BE2C (cell line): ENCODE data around the gene JAML.

Experiments used
- DNase-seq: peaks from one replicate; pipeline ENCODE4 v3.0.0-alpha.2; 2020
- H3K27me3 ChIP-seq: fragments of 250-450 bp; sonication (Bioruptor Pico); 2 replicates; pipeline ENCODE4 v1.5.1; 2020; ENCODE audit warnings: mild to moderate bottlenecking
- H3K36me3 ChIP-seq: fragments of 250-450 bp; sonication (Bioruptor Pico); 2 replicates; pipeline ENCODE4 v1.5.1; 2020; ENCODE audit warnings: mild to moderate bottlenecking
- H3K4me1 ChIP-seq: fragments of 250-450 bp; sonication (Bioruptor Pico); 2 replicates; pipeline ENCODE4 v1.5.1; 2020
- H3K4me3 ChIP-seq: 2 replicates; pipeline ENCODE4 v1.5.1; 2011; ENCODE audit warnings: low read depth, low read length
- H3K9me3 ChIP-seq: fragments of 250-450 bp; sonication (Bioruptor Pico); 2 replicates; pipeline ENCODE4 v1.5.1; 2020
- TF ChIP-seq, protein P1 (sequence below): IDR thresholded peaks from 2 replicates; pipeline ENCODE4 v1.5.1; 2012; ENCODE audit warnings: mild to moderate bottlenecking, low read depth, low read length

JAML gene

DNA sequence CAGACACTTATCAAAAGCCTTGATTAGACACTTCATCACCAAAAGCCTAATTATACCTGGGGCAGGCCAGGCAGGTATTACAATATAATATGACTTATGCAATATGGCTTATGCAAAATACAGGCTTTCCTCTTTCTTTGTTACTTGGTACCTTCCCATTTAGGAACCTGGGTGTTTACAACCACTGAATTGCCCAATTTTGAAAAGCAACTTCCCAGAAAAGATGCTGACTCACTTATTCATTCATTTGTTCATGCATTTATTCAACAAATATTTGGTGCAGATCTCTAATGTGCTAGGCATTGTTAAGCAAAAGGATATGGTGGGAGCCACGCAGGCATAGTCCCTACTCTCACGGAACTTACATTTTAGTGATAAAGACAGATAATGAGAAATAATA, 13.6 kb upstream of the JAML start:
- Histone ChIP-seq H3K9me3 (no peaks in the 10 kb centered on the region), H3K4me3 (no peak overlapping the region), H3K27me3 (peaks cover 87% of the 10 kb centered on the region), H3K36me3 (no peaks in the 10 kb centered on the region), H3K4me1 (no peaks in the 10 kb centered on the region)
- no peak for DNase-seq
- TF ChIP-seq, protein P1, sequence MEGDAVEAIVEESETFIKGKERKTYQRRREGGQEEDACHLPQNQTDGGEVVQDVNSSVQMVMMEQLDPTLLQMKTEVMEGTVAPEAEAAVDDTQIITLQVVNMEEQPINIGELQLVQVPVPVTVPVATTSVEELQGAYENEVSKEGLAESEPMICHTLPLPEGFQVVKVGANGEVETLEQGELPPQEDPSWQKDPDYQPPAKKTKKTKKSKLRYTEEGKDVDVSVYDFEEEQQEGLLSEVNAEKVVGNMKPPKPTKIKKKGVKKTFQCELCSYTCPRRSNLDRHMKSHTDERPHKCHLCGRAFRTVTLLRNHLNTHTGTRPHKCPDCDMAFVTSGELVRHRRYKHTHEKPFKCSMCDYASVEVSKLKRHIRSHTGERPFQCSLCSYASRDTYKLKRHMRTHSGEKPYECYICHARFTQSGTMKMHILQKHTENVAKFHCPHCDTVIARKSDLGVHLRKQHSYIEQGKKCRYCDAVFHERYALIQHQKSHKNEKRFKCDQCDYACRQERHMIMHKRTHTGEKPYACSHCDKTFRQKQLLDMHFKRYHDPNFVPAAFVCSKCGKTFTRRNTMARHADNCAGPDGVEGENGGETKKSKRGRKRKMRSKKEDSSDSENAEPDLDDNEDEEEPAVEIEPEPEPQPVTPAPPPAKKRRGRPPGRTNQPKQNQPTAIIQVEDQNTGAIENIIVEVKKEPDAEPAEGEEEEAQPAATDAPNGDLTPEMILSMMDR: no peak

DNA sequence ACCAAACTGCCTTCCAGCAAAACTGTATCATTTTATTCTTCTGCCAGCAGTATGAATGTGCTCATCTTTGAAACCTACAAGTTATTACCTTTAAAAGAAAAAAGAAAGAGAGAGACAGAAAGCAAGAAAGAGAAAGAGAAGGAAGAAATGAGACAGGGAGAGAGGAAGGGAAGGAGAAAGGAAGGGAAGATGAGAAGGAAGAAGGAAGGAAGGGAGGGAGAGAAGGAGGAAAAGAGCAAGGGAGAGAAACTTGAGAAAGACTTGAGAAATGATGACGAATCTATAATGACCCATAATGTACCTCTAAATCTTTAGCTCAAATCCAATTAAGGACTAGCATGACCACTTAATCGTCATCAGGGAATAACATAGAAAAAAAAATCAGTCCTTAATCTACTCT, 11.4 kb upstream of the JAML start:
- H3K27me3 ChIP-seq: peaks cover 68% of the 10 kb centered on the region
- no peak for DNase-seq
- no peaks in the 10 kb centered on the region for H3K9me3 ChIP-seq
- no peaks in the 10 kb centered on the region for H3K4me1 ChIP-seq
- TF ChIP-seq, protein P1: no peak
- H3K36me3 ChIP-seq: no peaks in the 10 kb centered on the region
- H3K4me3 ChIP-seq: no peak overlapping the region

DNA sequence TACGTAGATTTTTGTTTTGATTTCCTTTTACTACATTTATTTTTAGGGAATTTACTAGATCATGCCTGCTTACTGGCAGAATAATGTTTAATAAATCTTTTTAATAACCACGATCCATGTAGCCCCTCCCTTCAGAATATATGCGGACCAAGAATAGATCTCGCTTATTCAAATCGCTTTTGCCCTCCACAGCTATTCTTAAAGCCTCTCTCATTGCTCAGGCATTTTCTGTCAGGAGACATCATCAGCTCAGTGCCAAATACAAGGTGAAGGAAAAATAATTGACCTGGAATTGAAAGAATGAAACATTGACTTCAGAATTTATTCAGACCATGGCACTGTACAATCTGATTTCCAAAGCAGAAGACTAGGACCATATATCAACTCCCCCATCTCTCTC, 10.0 kb upstream of the JAML start:
- H3K4me1 ChIP-seq: no peaks in the 10 kb centered on the region
- peaks cover 58% of the 10 kb centered on the region for H3K27me3 ChIP-seq
- no peaks in the 10 kb centered on the region for H3K36me3 ChIP-seq
- no peak overlapping the region for H3K4me3 ChIP-seq
- H3K9me3 ChIP-seq: no peaks in the 10 kb centered on the region
- TF ChIP-seq, protein P1: no peak
- DNase-seq: no peak

DNA sequence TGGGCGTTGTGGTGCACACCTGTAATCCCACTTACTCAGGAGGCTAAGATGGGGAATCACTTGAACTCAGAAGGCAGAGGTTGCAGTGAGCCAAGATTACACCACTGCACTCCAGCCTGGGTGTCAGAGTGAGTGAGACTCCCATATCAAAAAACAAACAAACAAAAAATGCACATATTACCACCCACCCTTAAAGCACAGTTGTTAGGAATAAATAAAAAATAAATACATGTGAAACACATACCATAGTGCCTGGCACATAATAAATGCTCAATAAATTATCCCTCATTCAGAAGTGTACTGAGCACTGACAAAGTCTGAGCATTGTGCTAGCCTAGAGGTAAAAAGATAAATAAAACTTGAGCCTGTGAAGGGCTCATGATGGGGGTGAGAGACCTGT, 9.0 kb upstream of the JAML start:
- Histone ChIP-seq H3K36me3 (no peaks in the 10 kb centered on the region), H3K9me3 (no peaks in the 10 kb centered on the region), H3K4me3 (no peak overlapping the region), H3K4me1 (no peaks in the 10 kb centered on the region), H3K27me3 (peaks cover 58% of the 10 kb centered on the region)
- TF ChIP-seq, protein P1: no peak
- DNase-seq: no peak

DNA sequence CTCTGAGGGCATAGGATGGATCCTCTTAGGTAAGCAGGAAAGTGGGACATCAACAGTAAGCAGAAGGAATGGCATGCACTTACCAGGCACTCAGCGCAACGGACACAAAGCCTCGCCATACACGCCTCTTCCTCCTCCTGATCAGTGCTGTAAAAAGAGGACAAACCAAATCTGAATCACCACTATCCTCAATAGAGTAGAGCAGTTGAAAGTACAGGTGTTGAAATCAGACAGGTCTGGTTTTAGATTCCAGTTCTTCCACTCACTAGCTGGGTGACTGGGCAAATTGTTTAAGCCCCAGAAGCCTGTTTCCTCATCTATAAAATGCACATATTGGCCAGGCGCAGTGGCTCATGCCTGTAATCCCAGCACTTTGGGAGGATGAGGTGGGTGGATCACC, 8.6 kb upstream of the JAML start:
- Histone ChIP-seq H3K9me3 (no peaks in the 10 kb centered on the region), H3K4me3 (no peak overlapping the region), H3K4me1 (no peaks in the 10 kb centered on the region), H3K27me3 (peaks cover 55% of the 10 kb centered on the region), H3K36me3 (no peaks in the 10 kb centered on the region)
- no peak for DNase-seq
- TF ChIP-seq, protein P1: no peak

DNA sequence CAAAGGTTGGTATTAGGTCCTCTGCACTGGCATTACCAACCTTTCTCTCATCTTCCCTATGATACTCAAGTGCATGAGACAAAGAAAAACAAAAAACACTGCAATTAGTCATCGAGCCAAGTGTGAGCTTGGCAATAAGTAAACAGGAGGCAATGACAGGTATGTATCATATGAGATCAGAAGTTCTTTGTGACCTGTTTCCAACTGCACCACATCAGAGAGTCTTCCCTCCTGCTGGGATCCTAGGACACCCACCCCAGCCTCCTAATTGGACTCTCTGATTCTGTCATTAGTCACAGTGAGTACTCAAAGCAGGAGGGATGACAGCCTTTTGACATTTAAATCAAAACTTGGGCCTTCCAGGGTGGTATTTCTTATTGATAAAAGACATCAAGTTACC, 7.8 kb upstream of the JAML start:
- no peak overlapping the region for H3K4me3 ChIP-seq
- no peaks in the 10 kb centered on the region for H3K36me3 ChIP-seq
- TF ChIP-seq, protein P1: no peak
- peaks cover 49% of the 10 kb centered on the region for H3K27me3 ChIP-seq
- no peaks in the 10 kb centered on the region for H3K4me1 ChIP-seq
- DNase-seq: no peak
- no peaks in the 10 kb centered on the region for H3K9me3 ChIP-seq
